Kidney epithelial cell (primary cell): ENCODE measurements around the gene CACNG4. TPM values are rescaled to one million over a fixed set of nuclear protein-coding genes. Genes with fewer than 3 reads are reported as not detected.

Source experiments
- DNase-seq: peaks from one replicate; pipeline ENCODE4 v3.0.0-alpha.2; 2010; ENCODE audit warnings: low read depth
- H3K27me3 ChIP-seq: 2 replicates; pipeline ENCODE4 v1.6.0; 2011; ENCODE audit warnings: low read length; ENCODE audit not compliant: control insufficient read depth, insufficient read depth
- H3K36me3 ChIP-seq: 2 replicates; pipeline ENCODE4 v1.5.1; 2011; ENCODE audit warnings: low read length; ENCODE audit not compliant: control insufficient read depth, insufficient read depth
- H3K4me3 ChIP-seq: 2 replicates; pipeline ENCODE4 v1.5.1; 2011; ENCODE audit warnings: low read depth, mild to moderate bottlenecking, control low read depth, low read length
- CTCF ChIP-seq: IDR thresholded peaks from 2 replicates; pipeline ENCODE4 v1.5.1; 2011; ENCODE audit warnings: mild to moderate bottlenecking, moderate library complexity, low read length, control low read depth, inconsistent platforms; ENCODE audit not compliant: insufficient read depth, poor library complexity, severe bottlenecking
- total RNA-seq: library from RNA; depleted of rRNA; stranded (reverse); fragments of >200 nt; gene quantifications from 2 replicates; pipeline ENCODE4 v1.2.3, GENCODE V29; 2015

CACNG4 gene
- total RNA-seq, 1 donor from 2014 or later = 0.84 TPM

- no peak for TF ChIP-seq CTCF
- no peak for DNase-seq
- Histone ChIP-seq H3K4me3 (no peak overlapping the region), H3K36me3 (no peaks in the 10 kb centered on the region), H3K27me3 (peaks cover 3% of the 10 kb centered on the region)
Observed at GRCh38 chr17:66995944-66996343, 31.4 kb downstream of the CACNG4 start.

- DNase-seq = no peak
- TF ChIP-seq CTCF = no peak
- H3K36me3 ChIP-seq = no peaks in the 10 kb centered on the region
Observed at GRCh38 chr17:66996926-66997325, 32.4 kb downstream of the CACNG4 start.

GRCh38 chr17:67003231-67003630, 38.7 kb downstream of the CACNG4 start:
- H3K36me3 ChIP-seq = no peaks in the 10 kb centered on the region
- DNase-seq = no peak

More at GRCh38 chr17:66996926-66997325, 32.4 kb downstream of the CACNG4 start:
- no peak overlapping the region for H3K4me3 ChIP-seq
- peaks cover 3% of the 10 kb centered on the region for H3K27me3 ChIP-seq

GRCh38 chr17:67004181-67004580, 39.7 kb downstream of the CACNG4 start:
- Histone ChIP-seq H3K4me3 (no peak overlapping the region), H3K36me3 (no peaks in the 10 kb centered on the region), H3K27me3 (peaks cover 12% of the 10 kb centered on the region)
- DNase-seq = no peak
- no peak for TF ChIP-seq CTCF

More at GRCh38 chr17:67003231-67003630, 38.7 kb downstream of the CACNG4 start:
- H3K4me3 ChIP-seq = no peak overlapping the region
- H3K27me3 ChIP-seq = peaks cover 12% of the 10 kb centered on the region
- TF ChIP-seq CTCF = no peak

- no peak for DNase-seq
Observed at GRCh38 chr17:67007266-67007665, 42.8 kb downstream of the CACNG4 start.

More at GRCh38 chr17:67007266-67007665, 42.8 kb downstream of the CACNG4 start:
- peaks cover 15% of the 10 kb centered on the region for H3K27me3 ChIP-seq
- H3K4me3 ChIP-seq = no peak overlapping the region
- TF ChIP-seq CTCF = no peak
- H3K36me3 ChIP-seq = no peaks in the 10 kb centered on the region
